ENCODE measurements around the gene ADAM19.

The ADAM19 gene

DNA sequence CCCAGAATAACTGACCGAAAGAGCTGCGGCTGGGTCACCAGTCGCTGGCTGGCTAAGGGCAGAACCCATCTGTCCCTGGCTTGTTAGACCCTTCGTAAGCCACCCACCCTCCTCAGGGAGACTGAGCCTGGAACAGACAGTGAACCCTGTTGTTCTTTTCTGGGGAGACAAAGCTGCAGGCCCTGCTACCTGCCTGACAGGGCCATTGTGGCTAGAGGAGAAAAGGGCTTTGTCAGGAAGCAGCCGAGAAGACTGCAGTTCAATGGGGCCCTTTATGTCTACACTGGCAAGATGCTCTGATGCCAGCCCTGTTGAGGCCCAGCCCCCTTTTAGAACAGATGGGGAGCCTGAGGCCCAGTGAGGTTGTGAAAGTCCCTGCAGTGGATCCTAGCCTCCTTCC, 119.3 kb downstream of the ADAM19 start:
- TF ChIP-seq EZH2phosphoT487 (IDR thresholded peaks at IDR 0.05; ENCODE audit: low read depth): no peak
- TF ChIP-seq, protein P1, sequence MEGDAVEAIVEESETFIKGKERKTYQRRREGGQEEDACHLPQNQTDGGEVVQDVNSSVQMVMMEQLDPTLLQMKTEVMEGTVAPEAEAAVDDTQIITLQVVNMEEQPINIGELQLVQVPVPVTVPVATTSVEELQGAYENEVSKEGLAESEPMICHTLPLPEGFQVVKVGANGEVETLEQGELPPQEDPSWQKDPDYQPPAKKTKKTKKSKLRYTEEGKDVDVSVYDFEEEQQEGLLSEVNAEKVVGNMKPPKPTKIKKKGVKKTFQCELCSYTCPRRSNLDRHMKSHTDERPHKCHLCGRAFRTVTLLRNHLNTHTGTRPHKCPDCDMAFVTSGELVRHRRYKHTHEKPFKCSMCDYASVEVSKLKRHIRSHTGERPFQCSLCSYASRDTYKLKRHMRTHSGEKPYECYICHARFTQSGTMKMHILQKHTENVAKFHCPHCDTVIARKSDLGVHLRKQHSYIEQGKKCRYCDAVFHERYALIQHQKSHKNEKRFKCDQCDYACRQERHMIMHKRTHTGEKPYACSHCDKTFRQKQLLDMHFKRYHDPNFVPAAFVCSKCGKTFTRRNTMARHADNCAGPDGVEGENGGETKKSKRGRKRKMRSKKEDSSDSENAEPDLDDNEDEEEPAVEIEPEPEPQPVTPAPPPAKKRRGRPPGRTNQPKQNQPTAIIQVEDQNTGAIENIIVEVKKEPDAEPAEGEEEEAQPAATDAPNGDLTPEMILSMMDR (IDR thresholded peaks at IDR 0.05; ENCODE audit: low read depth, low read length): no peak
- H3K4me2 ChIP-seq (ENCODE audit: low read length): no peak overlapping the region
- H3K9me3 ChIP-seq (ENCODE audit: insufficient read depth, low read length): no peaks in the 10 kb centered on the region
- no peak overlapping the region for H3K27ac ChIP-seq (ENCODE audit: low read length)
- H3K36me3 ChIP-seq (replicated peaks; ENCODE audit: low read depth, low read length): no peaks in the 10 kb centered on the region
- H3K4me3 ChIP-seq (ENCODE audit: low read length): no peak overlapping the region
- no peaks in the 10 kb centered on the region for H3K79me2 ChIP-seq (ENCODE audit: low read length)
- H3K27me3 ChIP-seq (ENCODE audit: low read depth, low read length): peaks cover 14% of the 10 kb centered on the region
- H2AFZ ChIP-seq (ENCODE audit: low read depth, low read length): no peak overlapping the region
- H3K9ac ChIP-seq (ENCODE audit: low read length): no peak overlapping the region
- no peaks in the 10 kb centered on the region for H4K20me1 ChIP-seq (ENCODE audit: insufficient read depth, low read length)
- H3K4me1 ChIP-seq (ENCODE audit: low read length): peaks cover 4% of the 10 kb centered on the region

GRCh38 chr5:157455057-157455456, 120.5 kb downstream of the ADAM19 start:
- Histone ChIP-seq H3K4me3 (ENCODE audit: low read length) (no peak overlapping the region), H3K27me3 (ENCODE audit: low read depth, low read length) (peaks cover 5% of the 10 kb centered on the region)

GRCh38 chr5:157454273-157454672, 121.3 kb downstream of the ADAM19 start:
- no peak overlapping the region for H3K4me3 ChIP-seq (ENCODE audit: low read length)
- no peak overlapping the region for H2AFZ ChIP-seq (ENCODE audit: low read depth, low read length)
- H4K20me1 ChIP-seq (ENCODE audit: insufficient read depth, low read length): no peaks in the 10 kb centered on the region
- H3K9me3 ChIP-seq (ENCODE audit: insufficient read depth, low read length): no peaks in the 10 kb centered on the region
- H3K4me1 ChIP-seq (ENCODE audit: low read length): peaks cover 4% of the 10 kb centered on the region
- no peak overlapping the region for H3K27ac ChIP-seq (ENCODE audit: low read length)
- no peak overlapping the region for H3K9ac ChIP-seq (ENCODE audit: low read length)
- no peak overlapping the region for H3K4me2 ChIP-seq (ENCODE audit: low read length)
- no peaks in the 10 kb centered on the region; the same call in 1 of the 2 replicates for H3K27me3 ChIP-seq (ENCODE audit: low read depth, low read length)
- TF ChIP-seq, protein P1 (IDR thresholded peaks at IDR 0.05; ENCODE audit: low read depth, low read length): no peak
- no peak for TF ChIP-seq EZH2phosphoT487 (IDR thresholded peaks at IDR 0.05; ENCODE audit: low read depth)
- H3K36me3 ChIP-seq (replicated peaks; ENCODE audit: low read depth, low read length): no peaks in the 10 kb centered on the region
- H3K79me2 ChIP-seq (ENCODE audit: low read length): no peaks in the 10 kb centered on the region

More at GRCh38 chr5:157455057-157455456, 120.5 kb downstream of the ADAM19 start:
- no peak overlapping the region for H3K27ac ChIP-seq (ENCODE audit: low read length)
- H2AFZ ChIP-seq (ENCODE audit: low read depth, low read length): no peak overlapping the region
- no peaks in the 10 kb centered on the region for H3K36me3 ChIP-seq (replicated peaks; ENCODE audit: low read depth, low read length)
- H3K4me2 ChIP-seq (ENCODE audit: low read length): no peak overlapping the region
- peaks cover 4% of the 10 kb centered on the region for H3K4me1 ChIP-seq (ENCODE audit: low read length)
- no peaks in the 10 kb centered on the region for H3K9me3 ChIP-seq (ENCODE audit: insufficient read depth, low read length)
- TF ChIP-seq EZH2phosphoT487 (IDR thresholded peaks at IDR 0.05; ENCODE audit: low read depth): no peak
- TF ChIP-seq, protein P1 (IDR thresholded peaks at IDR 0.05; ENCODE audit: low read depth, low read length): no peak
- H3K79me2 ChIP-seq (ENCODE audit: low read length): no peaks in the 10 kb centered on the region
- H3K9ac ChIP-seq (ENCODE audit: low read length): no peak overlapping the region
- H4K20me1 ChIP-seq (ENCODE audit: insufficient read depth, low read length): no peaks in the 10 kb centered on the region

GRCh38 chr5:157451806-157452205, 123.8 kb downstream of the ADAM19 start:
- H3K4me2 ChIP-seq (ENCODE audit: low read length): no peak overlapping the region
- TF ChIP-seq EZH2phosphoT487 (IDR thresholded peaks at IDR 0.05; ENCODE audit: low read depth): no peak
- TF ChIP-seq, protein P1 (IDR thresholded peaks at IDR 0.05; ENCODE audit: low read depth, low read length): no peak
- H3K79me2 ChIP-seq (ENCODE audit: low read length): no peaks in the 10 kb centered on the region
- no peaks in the 10 kb centered on the region for H3K27me3 ChIP-seq (ENCODE audit: low read depth, low read length)
- H3K4me3 ChIP-seq (ENCODE audit: low read length): no peak overlapping the region
- no peaks in the 10 kb centered on the region for H3K4me1 ChIP-seq (ENCODE audit: low read length)
- H3K9me3 ChIP-seq (ENCODE audit: insufficient read depth, low read length): no peaks in the 10 kb centered on the region
- H4K20me1 ChIP-seq (ENCODE audit: insufficient read depth, low read length): no peaks in the 10 kb centered on the region
- no peak overlapping the region for H3K9ac ChIP-seq (ENCODE audit: low read length)
- H3K27ac ChIP-seq (ENCODE audit: low read length): no peak overlapping the region
- no peak overlapping the region for H2AFZ ChIP-seq (ENCODE audit: low read depth, low read length)
- H3K36me3 ChIP-seq (replicated peaks; ENCODE audit: low read depth, low read length): no peaks in the 10 kb centered on the region

Data from OCI-LY3 (cell line).